B cell (primary cell): Measurements from ENCODE around the gene ALS2CL.

Experiments
- EZH2 ChIP-seq: IDR thresholded peaks from 2 replicates; pipeline ENCODE4 v1.6.1; 2012; ENCODE audit warnings: borderline replicate concordance, low read depth, mild to moderate bottlenecking, moderate library complexity, low read length; ENCODE audit not compliant: insufficient read depth, poor library complexity, severe bottlenecking
- TF ChIP-seq, protein P1 (sequence below): fragments of 200-600 bp; IDR thresholded peaks from one replicate; pipeline ENCODE4 v1.8.0; 2022; ENCODE audit warnings: antibody characterized with exemption, mild to moderate bottlenecking

DNA sequence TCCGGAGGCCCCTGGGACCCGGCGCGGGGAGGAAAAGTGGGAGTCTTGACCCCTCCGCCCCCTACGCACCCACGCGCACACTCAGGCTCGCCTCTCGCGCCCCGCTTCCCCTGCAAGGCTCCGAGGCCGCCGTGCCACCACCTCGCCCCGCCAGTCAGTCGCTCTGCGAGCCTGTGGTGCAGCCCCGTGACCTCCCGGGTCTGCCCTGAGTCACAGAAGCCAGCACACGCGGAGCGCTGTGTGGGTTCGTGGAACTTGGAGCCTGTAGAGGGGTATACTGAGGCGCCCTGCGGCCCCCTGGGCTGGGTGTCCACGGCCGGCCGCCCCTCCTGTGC lies 380 bp upstream of the ALS2CL start:
- TF ChIP-seq, protein P1, sequence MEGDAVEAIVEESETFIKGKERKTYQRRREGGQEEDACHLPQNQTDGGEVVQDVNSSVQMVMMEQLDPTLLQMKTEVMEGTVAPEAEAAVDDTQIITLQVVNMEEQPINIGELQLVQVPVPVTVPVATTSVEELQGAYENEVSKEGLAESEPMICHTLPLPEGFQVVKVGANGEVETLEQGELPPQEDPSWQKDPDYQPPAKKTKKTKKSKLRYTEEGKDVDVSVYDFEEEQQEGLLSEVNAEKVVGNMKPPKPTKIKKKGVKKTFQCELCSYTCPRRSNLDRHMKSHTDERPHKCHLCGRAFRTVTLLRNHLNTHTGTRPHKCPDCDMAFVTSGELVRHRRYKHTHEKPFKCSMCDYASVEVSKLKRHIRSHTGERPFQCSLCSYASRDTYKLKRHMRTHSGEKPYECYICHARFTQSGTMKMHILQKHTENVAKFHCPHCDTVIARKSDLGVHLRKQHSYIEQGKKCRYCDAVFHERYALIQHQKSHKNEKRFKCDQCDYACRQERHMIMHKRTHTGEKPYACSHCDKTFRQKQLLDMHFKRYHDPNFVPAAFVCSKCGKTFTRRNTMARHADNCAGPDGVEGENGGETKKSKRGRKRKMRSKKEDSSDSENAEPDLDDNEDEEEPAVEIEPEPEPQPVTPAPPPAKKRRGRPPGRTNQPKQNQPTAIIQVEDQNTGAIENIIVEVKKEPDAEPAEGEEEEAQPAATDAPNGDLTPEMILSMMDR: no peak
- no peak for TF ChIP-seq EZH2
